HepG2 (cell line): ENCODE results near the gene FDPS. TPM values are rescaled to one million over a fixed set of nuclear protein-coding genes. Genes with fewer than 3 reads are reported as not detected.

ENCODE experiments used
- HOXA3 ChIP-seq: sonication (generic); formaldehyde crosslinking; IDR thresholded peaks from 2 replicates; pipeline ENCODE4 v1.5.0; 2020; ENCODE audit warnings: missing genetic modification reagents
- SIX4 ChIP-seq: sonication (generic); formaldehyde crosslinking; IDR thresholded peaks from 2 replicates; pipeline ENCODE4 v1.4.0; 2020; ENCODE audit warnings: missing genetic modification reagents
- TGIF2 ChIP-seq: IDR thresholded peaks from 2 replicates; pipeline ENCODE4 v1.6.1; 2016; ENCODE audit warnings: control low read depth, missing compliant biosample characterization
- ZNF224 ChIP-seq: sonication (generic); formaldehyde crosslinking; IDR thresholded peaks from 2 replicates; pipeline ENCODE4 v1.5.0; 2020; ENCODE audit warnings: mild to moderate bottlenecking, missing genetic modification reagents
- ZNF337 ChIP-seq: sonication (generic); formaldehyde crosslinking; IDR thresholded peaks from 2 replicates; pipeline ENCODE4 v1.5.1; 2020; ENCODE audit warnings: missing genetic modification reagents, low read depth, mild to moderate bottlenecking, borderline replicate concordance
- ZNF496 ChIP-seq: sonication (generic); formaldehyde crosslinking; IDR thresholded peaks from 2 replicates; pipeline ENCODE4 v1.8.1; 2023; ENCODE audit warnings: mild to moderate bottlenecking, moderate library complexity, missing genetic modification reagents; ENCODE audit not compliant: insufficient replicate concordance
- ZNF549 ChIP-seq: sonication (generic); formaldehyde crosslinking; IDR thresholded peaks from 2 replicates; pipeline ENCODE4 v1.5.0; 2020; ENCODE audit warnings: missing genetic modification reagents
- ZNF83 ChIP-seq: sonication (generic); formaldehyde crosslinking; IDR thresholded peaks from 2 replicates; pipeline ENCODE4 v1.4.0; 2020; ENCODE audit warnings: missing genetic modification reagents, mild to moderate bottlenecking, borderline replicate concordance
- polyA plus RNA-seq, 8 experiments: library from polyadenylated mRNA; depleted of rRNA in 3 of 8; stranded (reverse) in 7 of 8; unstranded in 1 of 8; fragments of >200 nt; fragmentation: Illumina TruSeq in 4 of 8; extraction: Trizol in 4 of 8; gene quantifications; 2 replicates each; pipeline versions ENCODE4 v1.2.1 to v1.2.3, GENCODE V29; 2011 to 2016; ENCODE audit warnings: low read depth in 4 of 8, missing spikeins in 1 of 8, mixed read lengths in 1 of 8; ENCODE audit not compliant: insufficient read depth in 1 of 8
- total RNA-seq, 5 experiments: library from RNA; depleted of rRNA; stranded (reverse); fragments of >200 nt; fragmentation: Illumina TruSeq; extraction: Trizol; gene quantifications; 2 replicates each; pipeline ENCODE4 v1.2.3, GENCODE V29; 2016; ENCODE audit warnings: low read depth in 1 of 5
- TF ChIP-seq, protein P1 (sequence below): sonication (generic); formaldehyde crosslinking; IDR thresholded peaks from 2 replicates; pipeline ENCODE4 v1.8.1; 2023; ENCODE audit warnings: mild to moderate bottlenecking, moderate library complexity, missing genetic modification reagents
- TF ChIP-seq, protein P2 (sequence below): sonication (generic); formaldehyde crosslinking; IDR thresholded peaks from 2 replicates; pipeline ENCODE4 v1.4.0; 2020; ENCODE audit warnings: mild to moderate bottlenecking, low read depth, missing genetic modification reagents
- TF ChIP-seq, protein P3 (sequence below): sonication (generic); formaldehyde crosslinking; IDR thresholded peaks from 2 replicates; pipeline ENCODE4 v1.4.0; 2020; ENCODE audit warnings: mild to moderate bottlenecking, missing genetic modification reagents
- TF ChIP-seq, protein P4 (sequence below): sonication (generic); formaldehyde crosslinking; IDR thresholded peaks from 2 replicates; pipeline ENCODE4 v1.4.0; 2020; ENCODE audit warnings: missing genetic modification reagents
- TF ChIP-seq, protein P5 (sequence below): sonication (generic); formaldehyde crosslinking; IDR thresholded peaks from 2 replicates; pipeline ENCODE4 v1.8.0; 2022; ENCODE audit warnings: missing genetic modification reagents, mild to moderate bottlenecking, borderline replicate concordance

FDPS gene
- total and polyA plus RNA-seq, 2 of the 13 experiments (the other 11 are each of a cell fraction or from before 2014, with no cell fraction given) = 264 to 519 TPM

DNA sequence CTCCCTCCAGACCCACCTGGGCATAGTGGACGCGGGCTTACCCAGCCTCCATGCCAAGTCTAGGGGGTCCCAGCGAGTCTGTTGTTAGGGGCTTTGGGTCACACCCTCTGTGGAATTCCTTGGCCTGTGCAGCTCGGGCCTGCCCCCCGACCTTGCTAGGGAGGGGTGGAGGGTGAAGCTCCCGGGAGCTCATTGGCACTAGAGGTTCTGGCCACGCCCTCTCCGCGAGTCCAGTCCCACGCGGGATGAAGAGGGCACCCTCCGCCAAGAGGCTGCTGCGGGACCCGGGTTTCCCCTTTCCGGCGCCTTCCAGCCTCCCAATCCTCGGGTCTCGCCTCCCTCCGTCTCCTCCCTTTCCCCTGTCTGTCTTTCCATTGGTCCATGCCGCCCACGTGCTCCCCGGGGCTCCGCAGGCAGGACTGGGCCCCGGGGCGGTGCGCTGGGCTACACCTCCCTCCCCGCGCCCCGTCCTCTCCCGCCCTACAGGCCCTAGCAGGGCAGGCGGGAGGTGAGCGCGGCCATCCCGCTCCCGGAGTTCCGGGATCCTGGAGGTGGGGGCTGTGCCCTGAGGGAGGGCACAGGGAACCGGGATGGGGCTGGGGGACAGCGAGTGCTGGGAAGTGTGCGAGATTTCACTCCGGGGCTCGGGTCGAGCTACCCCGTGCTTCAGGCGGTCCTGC, 15.5 kb downstream of the FDPS start (continued):
- TF ChIP-seq, protein P1, sequence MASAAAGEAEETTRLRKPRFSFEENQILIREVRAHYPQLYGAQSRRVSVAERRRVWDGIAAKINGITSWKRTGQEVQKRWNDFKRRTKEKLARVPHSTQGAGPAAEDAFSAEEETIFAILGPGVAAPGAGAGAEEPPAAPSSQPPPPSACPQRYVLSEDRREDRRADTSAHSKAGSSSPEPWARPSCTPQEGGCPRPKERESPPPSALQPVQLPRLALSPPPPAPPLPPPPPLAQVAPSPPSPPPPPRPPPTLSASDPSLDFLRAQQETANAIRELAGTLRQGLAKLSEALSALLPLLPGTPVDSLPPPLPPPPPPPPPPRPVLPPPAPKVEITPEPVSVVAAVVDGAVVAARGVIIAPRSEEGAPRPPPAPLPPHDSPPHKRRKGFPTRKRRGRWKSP (CRISPR knock-in tag) = peak; percentile 57
- no peak for TF ChIP-seq ZNF496 (CRISPR knock-in tag)
- TF ChIP-seq, protein P2, sequence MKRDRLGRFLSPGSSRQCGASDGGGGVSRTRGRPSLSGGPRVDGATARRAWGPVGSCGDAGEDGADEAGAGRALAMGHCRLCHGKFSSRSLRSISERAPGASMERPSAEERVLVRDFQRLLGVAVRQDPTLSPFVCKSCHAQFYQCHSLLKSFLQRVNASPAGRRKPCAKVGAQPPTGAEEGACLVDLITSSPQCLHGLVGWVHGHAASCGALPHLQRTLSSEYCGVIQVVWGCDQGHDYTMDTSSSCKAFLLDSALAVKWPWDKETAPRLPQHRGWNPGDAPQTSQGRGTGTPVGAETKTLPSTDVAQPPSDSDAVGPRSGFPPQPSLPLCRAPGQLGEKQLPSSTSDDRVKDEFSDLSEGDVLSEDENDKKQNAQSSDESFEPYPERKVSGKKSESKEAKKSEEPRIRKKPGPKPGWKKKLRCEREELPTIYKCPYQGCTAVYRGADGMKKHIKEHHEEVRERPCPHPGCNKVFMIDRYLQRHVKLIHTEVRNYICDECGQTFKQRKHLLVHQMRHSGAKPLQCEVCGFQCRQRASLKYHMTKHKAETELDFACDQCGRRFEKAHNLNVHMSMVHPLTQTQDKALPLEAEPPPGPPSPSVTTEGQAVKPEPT (CRISPR knock-in tag) = 0 out of 2 replicates have a peak, but pooled peaks have one; percentile 13
- TF ChIP-seq ZNF83 (CRISPR knock-in tag) = no peak
- TF ChIP-seq ZNF224 (CRISPR knock-in tag) = 0 out of 2 replicates have a peak, but pooled peaks have one; percentile 27
- TF ChIP-seq, protein P3, sequence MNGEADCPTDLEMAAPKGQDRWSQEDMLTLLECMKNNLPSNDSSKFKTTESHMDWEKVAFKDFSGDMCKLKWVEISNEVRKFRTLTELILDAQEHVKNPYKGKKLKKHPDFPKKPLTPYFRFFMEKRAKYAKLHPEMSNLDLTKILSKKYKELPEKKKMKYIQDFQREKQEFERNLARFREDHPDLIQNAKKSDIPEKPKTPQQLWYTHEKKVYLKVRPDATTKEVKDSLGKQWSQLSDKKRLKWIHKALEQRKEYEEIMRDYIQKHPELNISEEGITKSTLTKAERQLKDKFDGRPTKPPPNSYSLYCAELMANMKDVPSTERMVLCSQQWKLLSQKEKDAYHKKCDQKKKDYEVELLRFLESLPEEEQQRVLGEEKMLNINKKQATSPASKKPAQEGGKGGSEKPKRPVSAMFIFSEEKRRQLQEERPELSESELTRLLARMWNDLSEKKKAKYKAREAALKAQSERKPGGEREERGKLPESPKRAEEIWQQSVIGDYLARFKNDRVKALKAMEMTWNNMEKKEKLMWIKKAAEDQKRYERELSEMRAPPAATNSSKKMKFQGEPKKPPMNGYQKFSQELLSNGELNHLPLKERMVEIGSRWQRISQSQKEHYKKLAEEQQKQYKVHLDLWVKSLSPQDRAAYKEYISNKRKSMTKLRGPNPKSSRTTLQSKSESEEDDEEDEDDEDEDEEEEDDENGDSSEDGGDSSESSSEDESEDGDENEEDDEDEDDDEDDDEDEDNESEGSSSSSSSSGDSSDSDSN (CRISPR knock-in tag) = peak; percentile 69
- TF ChIP-seq, protein P4, sequence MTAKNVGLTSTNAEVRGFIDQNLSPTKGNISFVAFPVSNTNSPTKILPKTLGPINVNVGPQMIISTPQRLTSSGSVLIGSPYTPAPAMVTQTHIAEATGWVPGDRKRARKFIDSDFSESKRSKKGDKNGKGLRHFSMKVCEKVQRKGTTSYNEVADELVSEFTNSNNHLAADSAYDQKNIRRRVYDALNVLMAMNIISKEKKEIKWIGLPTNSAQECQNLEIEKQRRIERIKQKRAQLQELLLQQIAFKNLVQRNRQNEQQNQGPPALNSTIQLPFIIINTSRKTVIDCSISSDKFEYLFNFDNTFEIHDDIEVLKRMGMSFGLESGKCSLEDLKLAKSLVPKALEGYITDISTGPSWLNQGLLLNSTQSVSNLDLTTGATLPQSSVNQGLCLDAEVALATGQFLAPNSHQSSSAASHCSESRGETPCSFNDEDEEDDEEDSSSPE = peak; percentile 88
- TF ChIP-seq TGIF2 (CRISPR knock-in tag) = peak; percentile 85; the same call in 1 of the 2 replicates
- TF ChIP-seq HOXA3 = 0 out of 2 replicates have a peak, but pooled peaks have one; percentile 20
- no peak for TF ChIP-seq SIX4 (CRISPR knock-in tag)
- no peak for TF ChIP-seq ZNF549 (CRISPR knock-in tag)
- TF ChIP-seq, protein P5, sequence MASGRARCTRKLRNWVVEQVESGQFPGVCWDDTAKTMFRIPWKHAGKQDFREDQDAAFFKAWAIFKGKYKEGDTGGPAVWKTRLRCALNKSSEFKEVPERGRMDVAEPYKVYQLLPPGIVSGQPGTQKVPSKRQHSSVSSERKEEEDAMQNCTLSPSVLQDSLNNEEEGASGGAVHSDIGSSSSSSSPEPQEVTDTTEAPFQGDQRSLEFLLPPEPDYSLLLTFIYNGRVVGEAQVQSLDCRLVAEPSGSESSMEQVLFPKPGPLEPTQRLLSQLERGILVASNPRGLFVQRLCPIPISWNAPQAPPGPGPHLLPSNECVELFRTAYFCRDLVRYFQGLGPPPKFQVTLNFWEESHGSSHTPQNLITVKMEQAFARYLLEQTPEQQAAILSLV (CRISPR knock-in tag) = peak; percentile 41
- TF ChIP-seq ZNF337 (CRISPR knock-in tag) = 0 out of 2 replicates have a peak, but pooled peaks have one; percentile 12
